ENCODE data around the gene TRPV2.

TRPV2 gene

GRCh38 chr17:16459271-16459670 is 43.9 kb downstream of the TRPV2 start:
- no peak for DNase-seq

GRCh38 chr17:16459855-16460550 is 44.6 kb downstream of the TRPV2 start:
- no peak for DNase-seq

- no peak for DNase-seq
Observed at GRCh38 chr17:16460796-16461605, 45.6 kb downstream of the TRPV2 start.

- no peak for DNase-seq
Observed at GRCh38 chr17:16461606-16461866, 46.2 kb downstream of the TRPV2 start.

- no peak for DNase-seq
Observed at GRCh38 chr17:16462070-16462864, 46.9 kb downstream of the TRPV2 start.

- peak; percentile 32 for DNase-seq
Observed at GRCh38 chr17:16463358-16464302, 48.3 kb downstream of the TRPV2 start.

GRCh38 chr17:16464303-16465051 is 49.1 kb downstream of the TRPV2 start:
- DNase-seq, result no peak

GRCh38 chr17:16465052-16465312 is 49.6 kb downstream of the TRPV2 start:
- no peak for DNase-seq

GRCh38 chr17:16465861-16466338 is 50.5 kb downstream of the TRPV2 start:
- no peak for DNase-seq

- no peak for DNase-seq
Observed at GRCh38 chr17:16466407-16466806, 51.0 kb downstream of the TRPV2 start.

GRCh38 chr17:16467044-16467443 is 51.7 kb downstream of the TRPV2 start:
- DNase-seq, result no peak

GRCh38 chr17:16467886-16468285 is 52.5 kb downstream of the TRPV2 start:
- DNase-seq, result no peak

GRCh38 chr17:16468428-16468992 is 53.1 kb downstream of the TRPV2 start:
- no peak for DNase-seq

- no peak for DNase-seq
Observed at GRCh38 chr17:16470265-16470664, 54.9 kb downstream of the TRPV2 start.

- DNase-seq, result no peak
Observed at GRCh38 chr17:16471295-16471694, 55.9 kb downstream of the TRPV2 start.

- DNase-seq, result no peak
Observed at GRCh38 chr17:16472539-16472938, 57.2 kb downstream of the TRPV2 start.

GRCh38 chr17:16473044-16474011 is 58.0 kb downstream of the TRPV2 start:
- DNase-seq, result no peak

- no peak for DNase-seq
Observed at GRCh38 chr17:16474012-16474725, 58.8 kb downstream of the TRPV2 start.

GRCh38 chr17:16475179-16475704 is 59.9 kb downstream of the TRPV2 start:
- no peak for DNase-seq

GRCh38 chr17:16477255-16477654 is 61.9 kb downstream of the TRPV2 start:
- DNase-seq, result no peak

Measured in NCI-H2107 (cell line).